ENCODE results near the gene EPX.

The EPX gene

DNA sequence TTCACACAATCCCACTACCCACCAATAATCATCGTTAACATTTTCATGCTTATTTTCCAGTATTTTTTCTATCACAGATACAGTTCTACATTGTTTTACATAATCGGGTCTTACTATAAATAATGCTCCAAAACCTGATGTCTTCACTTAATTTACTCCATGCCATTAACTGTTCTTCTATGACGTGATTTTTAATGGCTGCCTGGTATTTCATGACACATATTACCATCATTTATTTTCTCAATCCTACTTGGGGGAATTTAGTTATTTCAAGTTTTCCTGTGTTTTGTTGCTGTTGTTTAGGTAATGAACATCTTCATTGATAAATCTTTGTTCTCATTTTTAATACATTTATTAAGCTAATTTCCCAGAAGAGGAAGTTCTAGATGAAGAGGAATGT is 60.6 kb downstream of the EPX start:
- H3K4me3 ChIP-seq (replicated peaks; ENCODE audit: low read depth, low read length): no peak overlapping the region
- TF ChIP-seq, protein P1, sequence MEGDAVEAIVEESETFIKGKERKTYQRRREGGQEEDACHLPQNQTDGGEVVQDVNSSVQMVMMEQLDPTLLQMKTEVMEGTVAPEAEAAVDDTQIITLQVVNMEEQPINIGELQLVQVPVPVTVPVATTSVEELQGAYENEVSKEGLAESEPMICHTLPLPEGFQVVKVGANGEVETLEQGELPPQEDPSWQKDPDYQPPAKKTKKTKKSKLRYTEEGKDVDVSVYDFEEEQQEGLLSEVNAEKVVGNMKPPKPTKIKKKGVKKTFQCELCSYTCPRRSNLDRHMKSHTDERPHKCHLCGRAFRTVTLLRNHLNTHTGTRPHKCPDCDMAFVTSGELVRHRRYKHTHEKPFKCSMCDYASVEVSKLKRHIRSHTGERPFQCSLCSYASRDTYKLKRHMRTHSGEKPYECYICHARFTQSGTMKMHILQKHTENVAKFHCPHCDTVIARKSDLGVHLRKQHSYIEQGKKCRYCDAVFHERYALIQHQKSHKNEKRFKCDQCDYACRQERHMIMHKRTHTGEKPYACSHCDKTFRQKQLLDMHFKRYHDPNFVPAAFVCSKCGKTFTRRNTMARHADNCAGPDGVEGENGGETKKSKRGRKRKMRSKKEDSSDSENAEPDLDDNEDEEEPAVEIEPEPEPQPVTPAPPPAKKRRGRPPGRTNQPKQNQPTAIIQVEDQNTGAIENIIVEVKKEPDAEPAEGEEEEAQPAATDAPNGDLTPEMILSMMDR (IDR thresholded peaks at IDR 0.05; ENCODE audit: low read depth, low read length, missing control alignments): no peak
- DNase-seq (ENCODE audit: extremely low read depth, low read depth): no peak

All from HFF-Myc (cell line).